GM12873 (cell line): ENCODE results near the gene EXOC6B.

ENCODE experiments used
- CTCF ChIP-seq: IDR thresholded peaks from 2 replicates; pipeline ENCODE4 v1.5.1; 2012; ENCODE audit warnings: low read depth, mild to moderate bottlenecking, moderate library complexity, low read length, control low read depth; ENCODE audit not compliant: insufficient read depth; ENCODE audit errors: missing control alignments

Gene EXOC6B

GRCh38 chr2:72153026-72153791 is 672.6 kb downstream of the EXOC6B start:
- no peak for TF ChIP-seq CTCF

GRCh38 chr2:72150861-72151356 is 674.9 kb downstream of the EXOC6B start:
- no peak for TF ChIP-seq CTCF

GRCh38 chr2:72150157-72150860 is 675.5 kb downstream of the EXOC6B start:
- peak; percentile 85 for TF ChIP-seq CTCF

GRCh38 chr2:72149556-72150156 is 676.2 kb downstream of the EXOC6B start:
- TF ChIP-seq CTCF: no peak

- no peak for TF ChIP-seq CTCF
Measured at GRCh38 chr2:72148837-72149555, 676.8 kb downstream of the EXOC6B start.

- TF ChIP-seq CTCF: no peak
Measured at GRCh38 chr2:72148003-72148836, 677.6 kb downstream of the EXOC6B start.
